Esophagus muscularis mucosa (tissue), 4 donors: ENCODE results near the gene TRPM8.

Experiments used
- EP300 ChIP-seq: sonication (generic); formaldehyde crosslinking; IDR thresholded peaks from one replicate; pipeline ENCODE4 v1.6.1; 2017; ENCODE audit warnings: antibody characterized with exemption
- POLR2A ChIP-seq: fragments of 450-650 bp; IDR thresholded peaks from one replicate; pipeline ENCODE4 v1.6.1; 2017; ENCODE audit warnings: antibody characterized with exemption, moderate library complexity, mild to moderate bottlenecking, low read depth
- POLR2AphosphoS5 ChIP-seq, 2 donors: sonication (generic); formaldehyde crosslinking; IDR thresholded peaks; one replicate each; pipeline ENCODE4 v1.6.1; 2017; ENCODE audit warnings: antibody characterized with exemption in 2 of 2
- TF ChIP-seq, protein P1 (sequence below), 3 experiments: fragments of 200-600 bp in 2 of 3; fragments of 450-650 bp in 1 of 3; sonication (generic) in 2 of 3; IDR thresholded peaks; one replicate each; pipeline ENCODE4 v1.5.1; 2017 to 2019; ENCODE audit warnings: antibody characterized with exemption in 3 of 3, mild to moderate bottlenecking in 2 of 3, moderate library complexity in 1 of 3

DNA sequence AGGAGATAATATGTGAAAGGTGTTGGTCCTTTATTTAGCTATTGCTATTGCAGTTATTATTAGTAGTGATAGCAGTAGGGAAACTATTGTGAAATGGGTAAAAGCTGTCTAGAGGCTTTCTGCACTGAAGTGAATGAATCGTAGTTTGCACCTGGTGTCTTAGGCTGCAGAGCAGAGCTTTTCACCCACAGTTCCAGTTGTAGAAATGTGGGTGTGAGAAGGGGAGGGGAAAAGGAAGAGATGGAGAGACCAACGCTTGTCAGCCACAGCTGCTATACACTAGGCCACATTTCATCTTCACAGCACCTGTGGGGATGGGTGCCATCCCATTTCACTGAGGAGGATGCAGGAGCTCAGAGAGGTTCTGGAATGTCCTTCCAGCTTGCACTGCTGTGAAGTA, 50.0 kb downstream of the TRPM8 start:
- TF ChIP-seq POLR2AphosphoS5 (IDR thresholded peaks at IDR 0.05), result no peak
- no peak for TF ChIP-seq POLR2A
- TF ChIP-seq, protein P1, sequence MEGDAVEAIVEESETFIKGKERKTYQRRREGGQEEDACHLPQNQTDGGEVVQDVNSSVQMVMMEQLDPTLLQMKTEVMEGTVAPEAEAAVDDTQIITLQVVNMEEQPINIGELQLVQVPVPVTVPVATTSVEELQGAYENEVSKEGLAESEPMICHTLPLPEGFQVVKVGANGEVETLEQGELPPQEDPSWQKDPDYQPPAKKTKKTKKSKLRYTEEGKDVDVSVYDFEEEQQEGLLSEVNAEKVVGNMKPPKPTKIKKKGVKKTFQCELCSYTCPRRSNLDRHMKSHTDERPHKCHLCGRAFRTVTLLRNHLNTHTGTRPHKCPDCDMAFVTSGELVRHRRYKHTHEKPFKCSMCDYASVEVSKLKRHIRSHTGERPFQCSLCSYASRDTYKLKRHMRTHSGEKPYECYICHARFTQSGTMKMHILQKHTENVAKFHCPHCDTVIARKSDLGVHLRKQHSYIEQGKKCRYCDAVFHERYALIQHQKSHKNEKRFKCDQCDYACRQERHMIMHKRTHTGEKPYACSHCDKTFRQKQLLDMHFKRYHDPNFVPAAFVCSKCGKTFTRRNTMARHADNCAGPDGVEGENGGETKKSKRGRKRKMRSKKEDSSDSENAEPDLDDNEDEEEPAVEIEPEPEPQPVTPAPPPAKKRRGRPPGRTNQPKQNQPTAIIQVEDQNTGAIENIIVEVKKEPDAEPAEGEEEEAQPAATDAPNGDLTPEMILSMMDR (IDR thresholded peaks at IDR 0.05), result no peak
- no peak for TF ChIP-seq EP300
